HEK293T (cell line): ENCODE measurements around the gene EYA3.

ENCODE experiments used
- ARNT ChIP-seq: fragments of 450-650 bp; IDR thresholded peaks from 2 replicates; pipeline ENCODE4 v1.6.1; 2017; ENCODE audit warnings: mild to moderate bottlenecking
- BHLHE40 ChIP-seq: fragments of 450-650 bp; IDR thresholded peaks from 2 replicates; pipeline ENCODE4 v1.6.1; 2016; ENCODE audit warnings: mild to moderate bottlenecking, moderate library complexity, borderline replicate concordance
- ELF4 ChIP-seq: fragments of 450-650 bp; IDR thresholded peaks from 2 replicates; pipeline ENCODE4 v1.6.1; 2017; ENCODE audit warnings: antibody characterized with exemption
- FOXA1 ChIP-seq: fragments of 450-650 bp; IDR thresholded peaks from 2 replicates; pipeline ENCODE4 v1.6.1; 2016; ENCODE audit warnings: mild to moderate bottlenecking
- FOXK2 ChIP-seq: fragments of 450-650 bp; IDR thresholded peaks from 2 replicates; pipeline ENCODE4 v1.6.1; 2016; ENCODE audit warnings: mild to moderate bottlenecking
- FOXM1 ChIP-seq: fragments of 450-650 bp; IDR thresholded peaks from 2 replicates; pipeline ENCODE4 v1.6.1; 2017; ENCODE audit warnings: mild to moderate bottlenecking, borderline replicate concordance
- L3MBTL2 ChIP-seq: fragments of 450-650 bp; conservative IDR thresholded peaks from 2 replicates; pipeline ENCODE4 v1.6.1; 2016; ENCODE audit warnings: mild to moderate bottlenecking
- LEF1 ChIP-seq: fragments of 450-650 bp; IDR thresholded peaks from 2 replicates; pipeline ENCODE4 v1.6.1; 2017; ENCODE audit warnings: mild to moderate bottlenecking, borderline replicate concordance
- NFRKB ChIP-seq: fragments of 450-650 bp; IDR thresholded peaks from 2 replicates; pipeline ENCODE4 v1.6.1; 2016; ENCODE audit warnings: mild to moderate bottlenecking, moderate library complexity
- SP1 ChIP-seq: fragments of 450-650 bp; IDR thresholded peaks from 2 replicates; pipeline ENCODE4 v1.6.1; 2017
- SUZ12 ChIP-seq: fragments of 450-650 bp; IDR thresholded peaks from 2 replicates; pipeline ENCODE4 v1.6.1; 2016; ENCODE audit warnings: mild to moderate bottlenecking
- TARDBP ChIP-seq: fragments of 450-650 bp; IDR thresholded peaks from 2 replicates; pipeline ENCODE4 v1.6.1; 2016
- ZNF384 ChIP-seq: fragments of 450-650 bp; IDR thresholded peaks from 2 replicates; pipeline ENCODE4 v1.6.1; 2016

DNA sequence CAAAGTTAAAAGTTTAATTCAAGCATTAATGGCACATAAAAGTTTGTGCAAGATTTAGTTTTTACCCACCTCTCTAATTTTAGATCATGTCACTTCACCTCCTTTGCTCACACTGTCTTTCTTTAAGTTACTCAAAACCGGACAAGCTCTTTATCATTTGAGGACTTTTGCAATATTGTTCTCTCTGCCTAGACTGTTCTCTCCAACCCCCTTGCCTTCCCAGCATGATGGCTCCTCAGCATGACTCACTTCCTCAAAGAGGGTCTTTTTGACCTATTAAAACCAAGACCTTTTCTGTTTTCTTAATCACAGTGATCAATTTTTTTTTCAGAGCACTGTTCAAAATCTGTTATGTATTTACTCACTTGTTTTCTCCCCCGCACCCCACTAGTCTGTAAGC is 67.3 kb downstream of the EYA3 start:
- no peak for TF ChIP-seq ZNF384
- no peak for TF ChIP-seq FOXM1
- TF ChIP-seq ELF4, result no peak
- TF ChIP-seq FOXK2, result no peak
- TF ChIP-seq FOXA1, result no peak
- no peak for TF ChIP-seq SP1
- TF ChIP-seq ARNT, result no peak
- no peak for TF ChIP-seq BHLHE40
- no peak for TF ChIP-seq LEF1
- no peak for TF ChIP-seq TARDBP
- no peak for TF ChIP-seq NFRKB
- no peak for TF ChIP-seq L3MBTL2
- no peak for TF ChIP-seq SUZ12
